Gastroesophageal sphincter (tissue), 4 donors: ENCODE results near the gene RPL10. TPM values are rescaled to one million over a fixed set of nuclear protein-coding genes. Genes with fewer than 3 reads are reported as not detected.

Experiments
- ATAC-seq: fragments of 150-250 bp; one replicate; pipeline ENCODE4 v1.9.1; 2016; ENCODE audit warnings: mild to moderate bottlenecking, moderate library complexity
- H3K27ac ChIP-seq, 4 donors: fragments of 200-600 bp; sonication (generic) in 3 of 4; 1 replicate in 3 of 4; 2 replicates in 1 of 4; pipeline ENCODE4 v1.5.1; 2016 to 2019
- H3K27me3 ChIP-seq: fragments of 200-600 bp; sonication (generic); one replicate; pipeline ENCODE4 v1.5.1; 2019
- H3K36me3 ChIP-seq, 2 donors: fragments of 200-600 bp; sonication (generic); one replicate each; pipeline ENCODE4 v1.5.1; 2019; ENCODE audit warnings: control low read depth in 1 of 2
- H3K4me1 ChIP-seq, 3 donors: fragments of 200-600 bp; sonication (generic); 1 replicate in 2 of 3; 2 replicates in 1 of 3; pipeline ENCODE4 v1.5.1; 2016 to 2019; ENCODE audit warnings: control low read depth in 2 of 3
- H3K4me3 ChIP-seq, 2 donors: fragments of 200-600 bp; sonication (generic); one replicate each; pipeline ENCODE4 v1.5.1; 2019; ENCODE audit warnings: mild to moderate bottlenecking in 1 of 2, moderate library complexity in 1 of 2
- H3K9me3 ChIP-seq, 3 donors: fragments of 200-600 bp; sonication (generic); one replicate each; pipeline ENCODE4 v1.5.1; 2017 to 2019; ENCODE audit warnings: control low read depth in 2 of 3
- CTCF ChIP-seq, 4 experiments: fragments of 200-600 bp in 2 of 4; fragments of 450-650 bp in 2 of 4; sonication (generic) in 1 of 4; IDR thresholded peaks; one replicate each; pipeline ENCODE4 v1.5.1; 2017 to 2019; ENCODE audit warnings: antibody characterized with exemption in 4 of 4, mild to moderate bottlenecking in 2 of 4, moderate library complexity in 2 of 4
- EP300 ChIP-seq: sonication (generic); formaldehyde crosslinking; IDR thresholded peaks from one replicate; pipeline ENCODE4 v1.6.1; 2017; ENCODE audit warnings: antibody characterized with exemption, mild to moderate bottlenecking
- POLR2A ChIP-seq, 2 donors: fragments of 450-650 bp; IDR thresholded peaks; one replicate each; pipeline ENCODE4 v1.6.1; 2017; ENCODE audit warnings: antibody characterized with exemption in 2 of 2, mild to moderate bottlenecking in 2 of 2, moderate library complexity in 1 of 2
- POLR2AphosphoS5 ChIP-seq: sonication (generic); formaldehyde crosslinking; IDR thresholded peaks from one replicate; pipeline ENCODE4 v1.6.1; 2017; ENCODE audit warnings: antibody characterized with exemption
- WGBS, 2 donors: methylation state at CpG; one replicate each; pipeline ENCODE4 v1.1.5; 2018; ENCODE audit warnings: low coverage in 1 of 2; 5-methylcytosine and 5-hydroxymethylcytosine counted together
- total RNA-seq, 4 donors: library from RNA; depleted of rRNA; stranded (reverse); fragments of >200 nt; gene quantifications; one replicate each; pipeline ENCODE4 v1.1.0, GENCODE V29; 2016

Gene RPL10
- total RNA-seq, 4 donors from 2014 or later: 3,970 to 7,427 (median 5,392) TPM

GRCh38 chrX:154401918-154402621, 3.9 kb downstream of the RPL10 start:
- WGBS, 2 donors: 70% methylated on average over 2 of the region's 6 CpGs; no CpG with 5 or more reads in 1 of the 2 donors
- no peaks in the 10 kb centered on the region for H3K27me3 ChIP-seq
- H3K9me3 ChIP-seq: no peaks in the 10 kb centered on the region
- peaks cover 0 to 31% (median 4%) of the 10 kb centered on the region in 3 donors for H3K4me1 ChIP-seq
- H3K4me3 ChIP-seq: no peak overlapping the region
- TF ChIP-seq CTCF (IDR thresholded peaks at IDR 0.05) (no peak), POLR2A (IDR thresholded peaks at IDR 0.05) (no peak), EP300 (no peak)
- peaks cover 0 to 36% of the 10 kb centered on the region in 2 donors for H3K36me3 ChIP-seq
- H3K27ac ChIP-seq: no peak overlapping the region
- ATAC-seq: no peak

DNA sequence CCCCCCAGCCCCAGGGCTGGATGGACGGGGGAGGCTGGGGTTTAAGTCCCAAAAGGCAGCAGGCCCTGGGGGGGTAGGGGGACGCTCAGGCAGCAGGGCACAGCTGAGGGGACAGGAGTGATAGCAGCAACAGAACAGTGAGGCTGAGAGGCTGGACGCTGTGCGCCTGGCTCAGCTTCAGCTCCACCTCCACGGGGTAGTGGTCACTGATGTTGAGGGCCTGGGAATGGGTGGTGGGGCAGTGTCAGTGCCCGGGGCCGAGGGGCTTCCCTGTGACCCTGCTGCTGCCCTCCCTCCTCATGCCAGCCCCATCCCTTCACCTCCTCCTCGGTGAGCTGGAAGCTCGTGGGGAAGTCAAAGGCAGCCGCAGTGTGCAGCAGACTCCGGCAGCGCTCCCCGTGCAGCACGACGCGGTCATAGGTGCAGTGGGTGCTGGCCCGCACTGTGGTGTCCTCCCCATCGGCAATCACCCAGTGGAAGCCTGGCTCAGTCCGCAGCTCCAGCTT, 4.5 kb downstream of the RPL10 start:
- no peak for TF ChIP-seq POLR2A (IDR thresholded peaks at IDR 0.05)
- no peak for TF ChIP-seq EP300
- no peak for TF ChIP-seq POLR2AphosphoS5
- no peak for TF ChIP-seq CTCF (IDR thresholded peaks at IDR 0.05)
- Histone ChIP-seq H3K9me3 (no peaks in the 10 kb centered on the region), H3K4me3 (no peak overlapping the region), H3K4me1 (peaks cover 0 to 28% (median 4%) of the 10 kb centered on the region in 3 donors), H3K36me3 (peaks cover 0 to 36% of the 10 kb centered on the region in 2 donors), H3K27ac (no peak overlapping the region), H3K27me3 (no peaks in the 10 kb centered on the region)
- WGBS, 2 donors: no CpG with 5 or more reads among the region's 19 CpGs
- no peak for ATAC-seq

DNA sequence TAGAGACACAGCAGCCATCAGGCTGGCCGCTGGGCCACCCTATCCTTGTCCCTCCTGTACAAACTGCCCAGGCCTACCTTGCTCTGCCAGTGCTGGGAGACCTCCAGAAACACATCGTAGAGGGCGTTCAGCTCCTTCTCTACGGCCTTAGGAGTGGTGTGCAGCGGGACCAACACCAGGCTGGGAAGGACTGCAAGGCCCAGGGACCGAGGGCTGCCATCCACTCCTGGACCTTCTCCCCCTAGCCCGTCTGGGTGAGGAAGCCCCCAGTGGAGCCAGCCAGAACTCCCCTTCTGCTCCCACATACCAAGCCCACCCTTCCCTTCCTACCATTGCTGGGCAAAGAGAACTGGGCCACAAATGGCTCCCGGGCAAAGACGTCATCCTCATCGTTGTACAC, 5.0 kb downstream of the RPL10 start:
- H3K27ac ChIP-seq: no peak overlapping the region
- peaks cover 0 to 28% (median 4%) of the 10 kb centered on the region in 3 donors for H3K4me1 ChIP-seq
- H3K9me3 ChIP-seq: no peaks in the 10 kb centered on the region
- WGBS, 2 donors: 80% methylated on average over 1 of the region's 10 CpGs; no CpG with 5 or more reads in 1 of the 2 donors
- peaks cover 0 to 36% of the 10 kb centered on the region in 2 donors for H3K36me3 ChIP-seq
- H3K4me3 ChIP-seq: no peak overlapping the region
- TF ChIP-seq CTCF (IDR thresholded peaks at IDR 0.05) (no peak), POLR2AphosphoS5 (no peak), EP300 (no peak), POLR2A (IDR thresholded peaks at IDR 0.05) (no peak)
- ATAC-seq: no peak
- no peaks in the 10 kb centered on the region for H3K27me3 ChIP-seq

DNA sequence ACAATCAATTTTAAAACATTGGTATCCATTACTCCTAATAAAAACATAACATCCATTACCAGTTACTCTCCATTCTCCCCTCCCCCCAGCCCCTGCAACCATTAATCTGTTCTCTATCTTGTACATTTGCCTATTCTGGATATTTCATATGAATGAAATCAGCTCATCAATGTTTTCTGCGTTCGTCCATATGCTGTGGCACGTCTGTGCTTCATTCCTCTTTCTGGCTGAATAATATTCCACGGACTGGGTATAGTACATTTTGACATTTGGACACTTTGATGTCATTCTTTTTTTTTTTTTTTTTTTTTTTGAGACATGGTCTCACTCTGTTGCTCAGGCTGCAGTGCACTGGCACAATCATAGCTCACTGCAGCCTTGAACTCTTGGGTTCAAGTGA, 5.7 kb downstream of the RPL10 start:
- Histone ChIP-seq H3K9me3 (no peaks in the 10 kb centered on the region), H3K4me3 (no peak overlapping the region), H3K36me3 (peaks cover 0 to 36% of the 10 kb centered on the region in 2 donors), H3K27ac (no peak overlapping the region), H3K27me3 (no peaks in the 10 kb centered on the region), H3K4me1 (peaks cover 0 to 28% (median 4%) of the 10 kb centered on the region in 3 donors)
- ATAC-seq: no peak
- 68 to 82% methylated on average over 4 of the region's 4 CpGs for WGBS, 2 donors
- TF ChIP-seq POLR2AphosphoS5 (no peak), EP300 (no peak), POLR2A (IDR thresholded peaks at IDR 0.05) (no peak), CTCF (IDR thresholded peaks at IDR 0.05) (no peak)
